Prostate gland (tissue), 2 donors: ENCODE measurements around the gene GNG14.

Experiments
- CTCF ChIP-seq, 4 experiments: fragments of 200-600 bp in 2 of 4; fragments of 450-650 bp in 2 of 4; sonication (generic) in 2 of 4; IDR thresholded peaks; 1 replicate in 3 of 4; 2 replicates in 1 of 4; pipeline ENCODE4 v1.5.1; 2016 to 2019; ENCODE audit warnings: antibody characterized with exemption in 4 of 4, mild to moderate bottlenecking in 2 of 4, moderate library complexity in 2 of 4
- POLR2A ChIP-seq: fragments of 450-650 bp; IDR thresholded peaks from one replicate; pipeline ENCODE4 v1.6.1; 2016; ENCODE audit warnings: antibody characterized with exemption, mild to moderate bottlenecking

DNA sequence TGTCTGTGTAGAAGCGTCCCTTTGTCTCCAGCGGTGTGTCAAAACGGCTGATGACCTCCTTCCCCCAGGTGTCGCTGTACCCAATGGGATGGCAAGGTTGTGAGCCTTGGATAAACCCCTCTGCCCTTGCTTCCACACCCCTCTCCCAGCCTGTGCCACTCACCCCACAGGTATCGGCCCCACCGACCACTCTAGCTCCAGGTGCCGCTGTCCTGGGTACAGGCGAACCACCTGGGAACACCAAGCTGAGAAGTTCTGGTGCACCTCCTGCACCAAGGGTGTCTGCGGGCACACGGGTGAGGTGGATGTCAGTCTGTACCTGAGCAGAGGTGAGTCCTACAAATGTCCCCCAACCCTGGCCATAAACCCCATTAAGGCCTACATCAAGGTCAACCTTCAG, 37.9 kb upstream of the GNG14 start:
- TF ChIP-seq POLR2A (no peak), CTCF (IDR thresholded peaks at IDR 0.05) (no peak)
